WTC11 (cell line): ENCODE results near the gene CRYGS.

Experiments
- CTCF ChIP-seq: fragments of 200-600 bp; IDR thresholded peaks from 2 replicates; pipeline ENCODE4 v1.8.0; 2022; ENCODE audit warnings: antibody characterized with exemption
- E2F5 ChIP-seq: sonication (generic); formaldehyde crosslinking; IDR thresholded peaks from 2 replicates; pipeline ENCODE4 v1.8.1; 2022; ENCODE audit warnings: mild to moderate bottlenecking, moderate library complexity, missing genetic modification reagents
- FOXJ3 ChIP-seq: sonication (generic); formaldehyde crosslinking; IDR thresholded peaks from 2 replicates; pipeline ENCODE4 v1.9.0; 2021; ENCODE audit warnings: missing genetic modification reagents, mild to moderate bottlenecking, borderline replicate concordance
- IRF1 ChIP-seq: sonication (generic); formaldehyde crosslinking; IDR thresholded peaks from 2 replicates; pipeline ENCODE4 v1.8.0; 2023; ENCODE audit warnings: missing genetic modification reagents
- JUN ChIP-seq: sonication (generic); formaldehyde crosslinking; IDR thresholded peaks from 2 replicates; pipeline ENCODE4 v1.8.0; 2023; ENCODE audit warnings: mild to moderate bottlenecking, missing genetic modification reagents
- NFE2L1 ChIP-seq: sonication (generic); formaldehyde crosslinking; IDR thresholded peaks from 2 replicates; pipeline ENCODE4 v1.8.1; 2023; ENCODE audit warnings: missing genetic modification reagents
- RORB ChIP-seq: fragments of 250-450 bp; sonication (Bioruptor Pico); IDR thresholded peaks from 2 replicates; pipeline ENCODE4 v1.9.0; 2021; ENCODE audit warnings: mild to moderate bottlenecking
- SMAD3 ChIP-seq: sonication (generic); formaldehyde crosslinking; IDR thresholded peaks from 2 replicates; pipeline ENCODE4 v1.8.0; 2022; ENCODE audit warnings: missing genetic modification reagents, mild to moderate bottlenecking, borderline replicate concordance
- TEAD1 ChIP-seq: sonication (generic); formaldehyde crosslinking; IDR thresholded peaks from 2 replicates; pipeline ENCODE4 v1.8.0; 2022; ENCODE audit warnings: mild to moderate bottlenecking, missing genetic modification reagents

- TF ChIP-seq NFE2L1 (CRISPR knock-in tag) (no peak), CTCF (no peak), TEAD1 (no peak), SMAD3 (no peak), JUN (no peak), E2F5 (CRISPR knock-in tag) (no peak), FOXJ3 (CRISPR knock-in tag) (no peak), IRF1 (no peak), RORB (CRISPR knock-in tag) (no peak)
Measured at GRCh38 chr3:186510374-186511079, 33.7 kb downstream of the CRYGS start.
